Prostate gland (tissue), 2 donors: ENCODE measurements around the gene SCGB2B2. TPM values are rescaled to one million over a fixed set of nuclear protein-coding genes. Genes with fewer than 3 reads are reported as not detected.

Experiments
- DNase-seq: peaks from one replicate; pipeline ENCODE4 v3.0.0-alpha.2; 2019; ENCODE audit warnings: low spot score
- H3K27ac ChIP-seq, 2 donors: fragments of 200-600 bp; sonication (generic); 2 replicates each; pipeline ENCODE4 v1.5.1; 2017 to 2019
- H3K27me3 ChIP-seq: fragments of 200-600 bp; sonication (generic); replicated peaks from 2 replicates; pipeline ENCODE4 v1.5.1; 2019; ENCODE audit not compliant: insufficient read depth
- H3K36me3 ChIP-seq, 2 donors: fragments of 200-600 bp; sonication (generic); 1 replicate in 1 of 2; 2 replicates in 1 of 2; pipeline versions ENCODE4 v1.5.1 to v1.8.1; 2017 to 2019
- H3K4me1 ChIP-seq: fragments of 200-600 bp; sonication (generic); replicated peaks from 2 replicates; pipeline ENCODE4 v1.5.1; 2019
- H3K4me3 ChIP-seq, 2 donors: fragments of 200-600 bp; sonication (generic); 2 replicates each; pipeline ENCODE4 v1.5.1; 2017 to 2019
- H3K9me3 ChIP-seq: fragments of 200-600 bp; sonication (generic); 2 replicates; pipeline ENCODE4 v1.5.1; 2017
- POLR2A ChIP-seq: fragments of 450-650 bp; IDR thresholded peaks from one replicate; pipeline ENCODE4 v1.6.1; 2016; ENCODE audit warnings: antibody characterized with exemption, mild to moderate bottlenecking
- POLR2AphosphoS5 ChIP-seq: sonication (generic); formaldehyde crosslinking; IDR thresholded peaks from one replicate; pipeline ENCODE4 v1.6.1; 2017; ENCODE audit warnings: antibody characterized with exemption
- WGBS: methylation state at CpG from one replicate; pipeline ENCODE4 v1.1.5; 2018; 5-methylcytosine and 5-hydroxymethylcytosine counted together
- intact Hi-C: fragments of 100-400 bp; cut with DNase I; formaldehyde crosslinking; loops from one replicate; pipeline ENCODE4 v1.14.2; 2022
- small RNA-seq, 2 donors: library from RNA; depleted of rRNA; stranded (forward); fragments of <200 nt; gene quantifications; one replicate each; pipeline ENCODE3, GENCODE V24; 2016
- total RNA-seq, 2 donors: library from RNA; depleted of rRNA; stranded (reverse); fragments of >200 nt; gene quantifications; one replicate each; pipeline ENCODE4 v1.1.0, GENCODE V29; 2016
- TF ChIP-seq, protein P1 (sequence below), 4 experiments: fragments of 200-600 bp in 2 of 4; fragments of 450-650 bp in 2 of 4; sonication (generic) in 2 of 4; IDR thresholded peaks; 1 replicate in 3 of 4; 2 replicates in 1 of 4; pipeline ENCODE4 v1.5.1; 2016 to 2019; ENCODE audit warnings: antibody characterized with exemption in 4 of 4, mild to moderate bottlenecking in 2 of 4, moderate library complexity in 2 of 4

Gene SCGB2B2
- total RNA-seq, 2 donors from 2014 or later = 1.2 to 6.3 TPM

DNA sequence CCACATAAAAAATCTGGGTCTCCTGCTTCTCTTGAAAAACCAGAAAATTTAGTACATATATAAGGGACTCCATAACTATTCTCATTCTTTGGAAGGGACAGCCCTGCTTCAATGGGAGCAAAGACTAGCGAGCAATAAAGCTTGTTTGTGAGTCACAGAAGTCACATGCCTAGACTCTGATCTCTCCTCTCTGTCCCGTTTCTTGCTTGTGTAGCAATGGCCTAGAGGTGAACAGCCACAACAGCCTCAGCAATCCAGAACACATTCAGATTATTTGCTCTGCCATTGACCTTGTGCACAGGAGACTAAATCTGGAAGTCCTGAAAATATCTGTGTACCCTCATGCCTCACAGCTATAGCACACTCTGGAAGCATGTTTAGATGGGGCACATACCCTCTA, 43.2 kb downstream of the SCGB2B2 start:
- no peaks in the 10 kb centered on the region for H3K4me1 ChIP-seq
- no peaks in the 10 kb centered on the region for H3K9me3 ChIP-seq
- H3K4me3 ChIP-seq = no peak overlapping the region
- TF ChIP-seq POLR2A = no peak
- TF ChIP-seq, protein P1, sequence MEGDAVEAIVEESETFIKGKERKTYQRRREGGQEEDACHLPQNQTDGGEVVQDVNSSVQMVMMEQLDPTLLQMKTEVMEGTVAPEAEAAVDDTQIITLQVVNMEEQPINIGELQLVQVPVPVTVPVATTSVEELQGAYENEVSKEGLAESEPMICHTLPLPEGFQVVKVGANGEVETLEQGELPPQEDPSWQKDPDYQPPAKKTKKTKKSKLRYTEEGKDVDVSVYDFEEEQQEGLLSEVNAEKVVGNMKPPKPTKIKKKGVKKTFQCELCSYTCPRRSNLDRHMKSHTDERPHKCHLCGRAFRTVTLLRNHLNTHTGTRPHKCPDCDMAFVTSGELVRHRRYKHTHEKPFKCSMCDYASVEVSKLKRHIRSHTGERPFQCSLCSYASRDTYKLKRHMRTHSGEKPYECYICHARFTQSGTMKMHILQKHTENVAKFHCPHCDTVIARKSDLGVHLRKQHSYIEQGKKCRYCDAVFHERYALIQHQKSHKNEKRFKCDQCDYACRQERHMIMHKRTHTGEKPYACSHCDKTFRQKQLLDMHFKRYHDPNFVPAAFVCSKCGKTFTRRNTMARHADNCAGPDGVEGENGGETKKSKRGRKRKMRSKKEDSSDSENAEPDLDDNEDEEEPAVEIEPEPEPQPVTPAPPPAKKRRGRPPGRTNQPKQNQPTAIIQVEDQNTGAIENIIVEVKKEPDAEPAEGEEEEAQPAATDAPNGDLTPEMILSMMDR (IDR thresholded peaks at IDR 0.05) = no peak
- TF ChIP-seq POLR2AphosphoS5 = no peak
- no peak for DNase-seq
- 65% methylated on average over 2 of the region's 2 CpGs for WGBS
- intact Hi-C loops = no loop called here
- H3K27me3 ChIP-seq = no peaks in the 10 kb centered on the region
- H3K36me3 ChIP-seq = no peaks in the 10 kb centered on the region
- H3K27ac ChIP-seq = no peak overlapping the region

Small RNA genes within 50 kb of the gene (small RNA-seq; reads per million reads assigned to genes)
- gene RF00611 = 0 reads per million in 2 donors

Other genes with a start within 250 kb of the SCGB2B2 start
- gene UBA2, start 248.8 kb downstream of the SCGB2B2 start, total RNA-seq = 100 to 1,000 TPM in 1 of 2 donors, 10 to 100 TPM in 1; 69.1 to 115 TPM
- 10 to 100 TPM; 22.9 to 40.8 TPM for gene WTIP, start 195.4 kb downstream of the SCGB2B2 start, total RNA-seq
- gene ZNF302, start 519 bp upstream of the SCGB2B2 start, total RNA-seq = 10 to 100 TPM; 20.0 to 25.0 TPM
- gene ZNF181, start 57.1 kb upstream of the SCGB2B2 start, total RNA-seq = 10 to 100 TPM; 18.1 to 38.1 TPM
- gene ZNF599, start 96.1 kb upstream of the SCGB2B2 start, total RNA-seq = 10 to 100 TPM; 14.8 to 19.3 TPM
- gene ZNF30, start 249.7 kb upstream of the SCGB2B2 start, total RNA-seq = 1 to 10 TPM; 2.3 to 7.2 TPM